ENCODE results near the gene ZDHHC24. TPM values are rescaled to one million over a fixed set of nuclear protein-coding genes. Genes with fewer than 3 reads are reported as not detected.

ZDHHC24 gene
- total and polyA plus RNA-seq, 7 donors, result 1.8 to 12.2 (median 6.8) TPM

- H3K4me1 ChIP-seq, result no peaks in the 10 kb centered on the region
- intact Hi-C loops (cut with DNase I), result no loop called here
- TF ChIP-seq CTCF (IDR thresholded peaks at IDR 0.05) (no peak), POLR2AphosphoS5 (IDR thresholded peaks at IDR 0.05) (no peak), POLR2A (IDR thresholded peaks at IDR 0.05) (no peak), EP300 (IDR thresholded peaks at IDR 0.05) (no peak)
- no peaks in the 10 kb centered on the region for H3K9me3 ChIP-seq
- 89 to 92% methylated on average over 10 of the region's 10 CpGs for whole genome bisulfite sequencing, 2 donors
- H3K36me3 ChIP-seq, result peaks cover 0 to 74% (median 9%) of the 10 kb centered on the region in 4 donors
- H3K4me3 ChIP-seq, result no peak overlapping the region
- no peak for DNase-seq
- H3K27ac ChIP-seq, result no peak overlapping the region
- no peaks in the 10 kb centered on the region for H3K27me3 ChIP-seq
Measured at GRCh38 chr11:66488957-66489356, 56.9 kb downstream of the ZDHHC24 start.

GRCh38 chr11:66484806-66485380, 61.0 kb downstream of the ZDHHC24 start:
- H3K36me3 ChIP-seq, result peaks cover 0 to 53% (median 3%) of the 10 kb centered on the region in 4 donors
- H3K27ac ChIP-seq, result no peak overlapping the region
- WGBS, 2 donors, result 86 to 88% methylated on average over 7 of the region's 7 CpGs
- H3K4me3 ChIP-seq, result no peak overlapping the region
- H3K9me3 ChIP-seq, result no peaks in the 10 kb centered on the region
- H3K27me3 ChIP-seq, result no peaks in the 10 kb centered on the region
- no peak for TF ChIP-seq POLR2AphosphoS5 (IDR thresholded peaks at IDR 0.05)
- no peak for TF ChIP-seq CTCF (IDR thresholded peaks at IDR 0.05)
- no peak for TF ChIP-seq EP300 (IDR thresholded peaks at IDR 0.05)
- no peak for TF ChIP-seq POLR2A (IDR thresholded peaks at IDR 0.05)
- intact Hi-C loops (cut with DNase I), result no loop called here
- DNase-seq, result no peak
- peaks cover 0 to 9% (median 4%) of the 10 kb centered on the region in 4 donors for H3K4me1 ChIP-seq

GRCh38 chr11:66480117-66480938, 65.5 kb downstream of the ZDHHC24 start, which contains the start of gene DPP3:
Gene DPP3 (plus strand): TSS chr11:66480434. CDS start chr11:66482201, 1,767 bp downstream.
- H3K4me3 ChIP-seq, result peak within 1 kb of the TSS; percentile 56 to 75 (median 64)
- peak within 1 kb of the TSS; percentile 90 to 93 (median 92) for H3K27ac ChIP-seq
- DNase-seq, result peak; percentile 99
- 1% methylated on average over 62 of the region's 62 CpGs for WGBS, 2 donors
- no peaks in the 10 kb centered on the region for H3K27me3 ChIP-seq
- H3K9me3 ChIP-seq, result no peaks in the 10 kb centered on the region
- intact Hi-C loops (cut with DNase I), result no loop called here
- H3K4me1 ChIP-seq, result peaks cover 0 to 21% (median 11%) of the 10 kb centered on the region in 4 donors
- H3K36me3 ChIP-seq, result peaks cover 0 to 26% (median 1%) of the 10 kb centered on the region in 4 donors
- TF ChIP-seq POLR2A (IDR thresholded peaks at IDR 0.05), result peak; percentile 86 to 88
- TF ChIP-seq POLR2AphosphoS5 (IDR thresholded peaks at IDR 0.05), result peak; percentile 83 to 95 (median 93)
- TF ChIP-seq EP300 (IDR thresholded peaks at IDR 0.05), result no peak
- TF ChIP-seq CTCF (IDR thresholded peaks at IDR 0.05), result no peak

- Histone ChIP-seq H3K4me3 (peak overlapping the region; percentile 56 to 75 (median 64)), H3K27me3 (no peaks in the 10 kb centered on the region), H3K27ac (peak overlapping the region; percentile 90 to 93 (median 92)), H3K4me1 (peaks cover 0 to 21% (median 11%) of the 10 kb centered on the region in 4 donors), H3K9me3 (no peaks in the 10 kb centered on the region), H3K36me3 (peaks cover 0 to 28% (median 3%) of the 10 kb centered on the region in 4 donors)
- TF ChIP-seq POLR2A (IDR thresholded peaks at IDR 0.05), result no peak
- TF ChIP-seq EP300 (IDR thresholded peaks at IDR 0.05), result no peak
- TF ChIP-seq CTCF (IDR thresholded peaks at IDR 0.05), result no peak
- no peak for TF ChIP-seq POLR2AphosphoS5 (IDR thresholded peaks at IDR 0.05)
- intact Hi-C loops (cut with DNase I), result loop anchor here (1.0 kb wide), 1 partner anchor 12 kb away; no protein-coding TSS in a partner anchor
- WGBS, 2 donors, result 1 to 4% methylated on average over 34 of the region's 34 CpGs
- DNase-seq, result peak; percentile 81
Measured at GRCh38 chr11:66479394-66480116, 66.3 kb downstream of the ZDHHC24 start.
